Activated CD8-positive, alpha-beta T cell treated with anti-CD3 and anti-CD28 coated beads for 36 hours (primary cell): Measurements from ENCODE around the gene MTUS2. TPM values are rescaled to one million over a fixed set of nuclear protein-coding genes. Genes with fewer than 3 reads are reported as not detected.

Experiments used
- ATAC-seq: fragments of 200-7000 bp; cut with Tn5 transposase; one replicate; pipeline ENCODE4 v1.10.0; 2021; ENCODE audit warnings: mild to moderate bottlenecking, moderate library complexity
- CTCF ChIA-PET: fragments of 350-600 bp; sonication (Branson Sonifier 250); formaldehyde crosslinking; loops from one replicate; lab custom pipeline; 2021; ENCODE audit warnings: antibody characterized with exemption; lab: Charles Lee
- POLR2A ChIA-PET: fragments of 350-600 bp; sonication (Branson Sonifier 250); formaldehyde crosslinking; loops from one replicate; lab custom pipeline; 2021; ENCODE audit warnings: antibody characterized with exemption; lab: Charles Lee
- DNase-seq: peaks from one replicate; pipeline ENCODE4 v3.0.0-alpha.2; 2020
- H3K27ac Mint-ChIP-seq: one replicate; pipeline ENCODE4 v1.8.0; 2021; ENCODE audit warnings: mild to moderate bottlenecking, mixed read lengths
- H3K27me3 Mint-ChIP-seq: one replicate; pipeline ENCODE4 v1.8.0; 2021; ENCODE audit warnings: mixed read lengths
- H3K36me3 Mint-ChIP-seq: one replicate; pipeline ENCODE4 v1.8.0; 2021; ENCODE audit warnings: low read depth, mixed read lengths
- H3K4me1 Mint-ChIP-seq: one replicate; pipeline ENCODE4 v1.8.0; 2021; ENCODE audit warnings: low read depth, mixed read lengths
- H3K4me3 Mint-ChIP-seq: one replicate; pipeline ENCODE4 v1.8.0; 2021; ENCODE audit warnings: mild to moderate bottlenecking, moderate library complexity, mixed read lengths
- H3K9me3 Mint-ChIP-seq: one replicate; pipeline ENCODE4 v1.8.0; 2021; ENCODE audit warnings: mixed read lengths
- CTCF ChIP-seq: fragments of 200-600 bp; IDR thresholded peaks from one replicate; pipeline ENCODE4 v1.8.0; 2022; ENCODE audit warnings: antibody characterized with exemption, mild to moderate bottlenecking
- intact Hi-C: fragments of 100-400 bp; cut with micrococcal nuclease; formaldehyde crosslinking; loops from one replicate; pipeline ENCODE4 v1.10.0; 2022
- total RNA-seq, 2 experiments: library from RNA; stranded (reverse); gene quantifications; one replicate each; pipeline ENCODE4 v1.2.3, GENCODE V29; 2021

The MTUS2 gene
- total RNA-seq, 2 experiments from 2014 or later, result not detected

- POLR2A ChIA-PET, result no interaction called here
- no peak for TF ChIP-seq CTCF
- CTCF ChIA-PET, result interaction anchor here (1.7 kb wide), 1 partner anchor 8 kb away, joined by 3 read pairs; no protein-coding TSS in a partner anchor
- Mint-ChIP-seq H3K27ac (no peak overlapping the region), H3K4me1 (no peaks in the 10 kb centered on the region), H3K4me3 (no peak overlapping the region), H3K9me3 (no peaks in the 10 kb centered on the region), H3K27me3 (peaks cover 11% of the 10 kb centered on the region), H3K36me3 (no peaks in the 10 kb centered on the region)
- ATAC-seq (no peak), DNase-seq (no peak)
- intact Hi-C loops, result no loop called here
These were observed 644.1 kb downstream of the MTUS2 start for GRCh38 chr13:29464105-29464679.

- H3K9me3 Mint-ChIP-seq, result no peaks in the 10 kb centered on the region
- H3K36me3 Mint-ChIP-seq, result no peaks in the 10 kb centered on the region
- no peak for DNase-seq
- H3K4me3 Mint-ChIP-seq, result no peak overlapping the region
- CTCF ChIA-PET, result interaction anchor here (0.8 kb wide), 1 partner anchor 11 kb away, joined by 3 read pairs; no protein-coding TSS in a partner anchor
- POLR2A ChIA-PET, result no interaction called here
- H3K27me3 Mint-ChIP-seq, result peaks cover 4% of the 10 kb centered on the region
- intact Hi-C loops, result no loop called here
- no peaks in the 10 kb centered on the region for H3K4me1 Mint-ChIP-seq
- H3K27ac Mint-ChIP-seq, result no peak overlapping the region
- TF ChIP-seq CTCF, result no peak
- ATAC-seq, result no peak
These were observed 645.7 kb downstream of the MTUS2 start for GRCh38 chr13:29465741-29466293.

- CTCF ChIA-PET, result interaction anchor here (1.1 to 2.7 kb wide), 11 partner anchors 13 to 641 kb away, joined by 3 to 10 read pairs (median 7); no protein-coding TSS in a partner anchor
- no peaks in the 10 kb centered on the region for H3K27me3 Mint-ChIP-seq
- POLR2A ChIA-PET, result no interaction called here
- DNase-seq (no peak), ATAC-seq (no peak)
- no peaks in the 10 kb centered on the region for H3K4me1 Mint-ChIP-seq
- no peak overlapping the region for H3K27ac Mint-ChIP-seq
- H3K9me3 Mint-ChIP-seq, result no peaks in the 10 kb centered on the region
- intact Hi-C loops, result no loop called here
- no peak for TF ChIP-seq CTCF
- H3K4me3 Mint-ChIP-seq, result no peak overlapping the region
- no peaks in the 10 kb centered on the region for H3K36me3 Mint-ChIP-seq
These were observed 651.4 kb downstream of the MTUS2 start for GRCh38 chr13:29471551-29471950.

- ChIA-PET CTCF (interaction anchor here (0.9 to 2.7 kb wide), 17 partner anchors 9 to 640 kb away, joined by 3 to 10 read pairs (median 4); no protein-coding TSS in a partner anchor), POLR2A (no interaction called here)
- H3K27me3 Mint-ChIP-seq, result peaks cover 2% of the 10 kb centered on the region
- H3K4me1 Mint-ChIP-seq, result no peaks in the 10 kb centered on the region
- H3K27ac Mint-ChIP-seq, result no peak overlapping the region
- DNase-seq (peak; percentile 73), ATAC-seq (peak; percentile 58)
- intact Hi-C loops, result no loop called here
- no peaks in the 10 kb centered on the region for H3K36me3 Mint-ChIP-seq
- no peaks in the 10 kb centered on the region for H3K9me3 Mint-ChIP-seq
- TF ChIP-seq CTCF, result peak; percentile 95
- H3K4me3 Mint-ChIP-seq, result no peak overlapping the region
These were observed 652.3 kb downstream of the MTUS2 start for GRCh38 chr13:29472332-29472961.

GRCh38 chr13:29473166-29473565 is 653.0 kb downstream of the MTUS2 start:
- TF ChIP-seq CTCF, result no peak
- DNase-seq, result no peak
- CTCF ChIA-PET, result interaction anchor here (1.2 to 2.7 kb wide), 9 partner anchors 9 to 241 kb away, joined by 3 to 10 read pairs (median 4); no protein-coding TSS in a partner anchor
- Mint-ChIP-seq H3K4me1 (no peaks in the 10 kb centered on the region), H3K9me3 (no peaks in the 10 kb centered on the region), H3K27me3 (peaks cover 2% of the 10 kb centered on the region), H3K4me3 (no peak overlapping the region), H3K36me3 (no peaks in the 10 kb centered on the region), H3K27ac (no peak overlapping the region)
- ATAC-seq, result no peak
- intact Hi-C loops, result no loop called here
- POLR2A ChIA-PET, result no interaction called here
